K562 (cell line): ENCODE results near the gene CDC45. TPM values are rescaled to one million over a fixed set of nuclear protein-coding genes. Genes with fewer than 3 reads are reported as not detected.

Experiments
- ARHGAP35 ChIP-seq: fragments of 450-650 bp; IDR thresholded peaks from 2 replicates; pipeline ENCODE4 v1.6.1; 2018; ENCODE audit not compliant: partially characterized antibody
- BMI1 ChIP-seq: fragments of 150-350 bp; IDR thresholded peaks from 2 replicates; pipeline ENCODE4 v1.6.1; 2014; ENCODE audit warnings: low read length
- NR2C2 ChIP-seq, 2 experiments: fragments of 200-800 bp in 1 of 2; sonication (Bioruptor generic) in 1 of 2; sonication (generic) in 1 of 2; formaldehyde crosslinking in 1 of 2; IDR thresholded peaks; 2 replicates each; pipeline versions ENCODE4 v1.6.1 to v1.8.0; 2016 to 2022; ENCODE audit warnings: mild to moderate bottlenecking in 1 of 2, missing compliant biosample characterization in 1 of 2, missing genetic modification characterization in 1 of 2, missing genetic modification reagents in 1 of 2
- PHTF2 ChIP-seq: fragments of 250-450 bp; sonication (Bioruptor Pico); IDR thresholded peaks from 2 replicates; pipeline ENCODE4 v1.5.0; 2021; ENCODE audit warnings: mild to moderate bottlenecking
- ZNF431 ChIP-seq: sonication (generic); formaldehyde crosslinking; IDR thresholded peaks from 2 replicates; pipeline ENCODE4 v1.8.0; 2022; ENCODE audit warnings: mild to moderate bottlenecking, missing genetic modification reagents
- ZNF696 ChIP-seq: fragments of 250-450 bp; sonication (Bioruptor Pico); conservative IDR thresholded peaks from 2 replicates; pipeline ENCODE4 v1.4.0; 2020; ENCODE audit warnings: mild to moderate bottlenecking, moderate library complexity
- polyA plus RNA-seq, 8 experiments: library from polyadenylated mRNA; depleted of rRNA in 4 of 8; stranded (reverse) in 5 of 8; unstranded in 3 of 8; fragments of >200 nt; fragmentation: Nextera tagmentation in 2 of 8; fragmentation: Illumina TruSeq in 1 of 8; extraction: Ambion mirVana in 2 of 8; extraction: Trizol in 1 of 8; gene quantifications; 2 replicates each; pipeline versions ENCODE4 v1.2.1 to v1.2.3, GENCODE V29; 2011 to 2014; ENCODE audit warnings: inconsistent platforms in 1 of 8, missing spikeins in 1 of 8
- total RNA-seq, 7 experiments: library from RNA; depleted of rRNA in 6 of 7; stranded (reverse); fragments of >200 nt in 6 of 7; fragmentation: Illumina TruSeq in 2 of 7; extraction: Trizol in 2 of 7; gene quantifications; 2 replicates each; pipeline versions ENCODE4 v1.2.1 to v1.2.3, GENCODE V29; 2011 to 2021; ENCODE audit warnings: low replicate concordance in 1 of 7
- TF ChIP-seq, protein P1 (sequence below), 2 experiments: fragments of 450-650 bp in 1 of 2; sonication (generic) in 1 of 2; formaldehyde crosslinking in 1 of 2; IDR thresholded peaks; 2 replicates each; pipeline versions ENCODE4 v1.7.1 to v1.9.0; 2016 to 2022; ENCODE audit warnings: inconsistent platforms in 1 of 2, mild to moderate bottlenecking in 1 of 2, missing genetic modification reagents in 1 of 2
- TF ChIP-seq, protein P2 (sequence below): sonication (generic); formaldehyde crosslinking; IDR thresholded peaks from 2 replicates; pipeline ENCODE4 v1.8.0; 2022; ENCODE audit warnings: mild to moderate bottlenecking, missing genetic modification reagents
- TF ChIP-seq, protein P3 (sequence below): sonication (generic); formaldehyde crosslinking; IDR thresholded peaks from 2 replicates; pipeline ENCODE4 v1.8.0; 2022; ENCODE audit warnings: mild to moderate bottlenecking, missing genetic modification reagents
- TF ChIP-seq, protein P4 (sequence below): IDR thresholded peaks from 2 replicates; pipeline ENCODE4 v1.6.1; 2016; ENCODE audit warnings: missing genetic modification characterization, missing compliant biosample characterization
- TF ChIP-seq, protein P5 (sequence below): sonication (generic); formaldehyde crosslinking; IDR thresholded peaks from 2 replicates; pipeline ENCODE4 v1.8.1; 2022; ENCODE audit warnings: missing genetic modification reagents

Gene CDC45
- total and polyA plus RNA-seq, 9 of the 15 experiments (the other 6 are each of a cell fraction or from before 2014, with no cell fraction given): 251 to 580 (median 410) TPM

DNA sequence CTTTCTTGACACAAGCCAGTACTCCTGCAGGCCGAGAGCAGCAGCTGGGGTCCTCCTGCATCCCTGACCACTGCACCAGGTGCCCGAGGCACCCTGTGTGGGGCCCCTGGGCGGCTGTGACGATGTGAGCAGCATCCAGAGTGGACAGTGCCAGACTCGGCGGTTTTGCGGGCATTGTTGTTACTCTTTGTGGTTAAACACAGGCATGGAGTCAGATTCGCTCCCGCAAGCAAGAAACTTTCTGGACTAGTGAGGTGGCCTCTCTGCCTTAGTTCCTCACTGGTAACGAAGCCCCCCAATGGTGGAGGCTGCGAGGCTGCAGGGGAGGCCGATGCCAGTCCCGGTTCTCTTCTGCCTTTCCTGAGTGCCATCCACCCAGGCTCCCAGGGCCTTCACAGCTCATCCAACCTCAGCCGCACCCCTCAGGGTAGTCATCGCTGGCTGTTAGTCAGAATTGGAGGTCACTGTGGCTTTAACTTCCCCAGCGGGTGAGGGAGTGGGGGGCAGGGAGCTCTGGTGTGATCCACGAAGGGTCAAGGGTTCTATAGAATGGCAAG is 48.2 kb downstream of the CDC45 start (continued):
- no peak for TF ChIP-seq ZNF696 (CRISPR knock-in tag)
- 0 out of 2 replicates have a peak, but pooled peaks have one; percentile 16 for TF ChIP-seq NR2C2 (CRISPR knock-in tag; IDR thresholded peaks at IDR 0.05)
- no peak for TF ChIP-seq NR2C2 (tag; IDR thresholded peaks at IDR 0.05)
- TF ChIP-seq, protein P1, sequence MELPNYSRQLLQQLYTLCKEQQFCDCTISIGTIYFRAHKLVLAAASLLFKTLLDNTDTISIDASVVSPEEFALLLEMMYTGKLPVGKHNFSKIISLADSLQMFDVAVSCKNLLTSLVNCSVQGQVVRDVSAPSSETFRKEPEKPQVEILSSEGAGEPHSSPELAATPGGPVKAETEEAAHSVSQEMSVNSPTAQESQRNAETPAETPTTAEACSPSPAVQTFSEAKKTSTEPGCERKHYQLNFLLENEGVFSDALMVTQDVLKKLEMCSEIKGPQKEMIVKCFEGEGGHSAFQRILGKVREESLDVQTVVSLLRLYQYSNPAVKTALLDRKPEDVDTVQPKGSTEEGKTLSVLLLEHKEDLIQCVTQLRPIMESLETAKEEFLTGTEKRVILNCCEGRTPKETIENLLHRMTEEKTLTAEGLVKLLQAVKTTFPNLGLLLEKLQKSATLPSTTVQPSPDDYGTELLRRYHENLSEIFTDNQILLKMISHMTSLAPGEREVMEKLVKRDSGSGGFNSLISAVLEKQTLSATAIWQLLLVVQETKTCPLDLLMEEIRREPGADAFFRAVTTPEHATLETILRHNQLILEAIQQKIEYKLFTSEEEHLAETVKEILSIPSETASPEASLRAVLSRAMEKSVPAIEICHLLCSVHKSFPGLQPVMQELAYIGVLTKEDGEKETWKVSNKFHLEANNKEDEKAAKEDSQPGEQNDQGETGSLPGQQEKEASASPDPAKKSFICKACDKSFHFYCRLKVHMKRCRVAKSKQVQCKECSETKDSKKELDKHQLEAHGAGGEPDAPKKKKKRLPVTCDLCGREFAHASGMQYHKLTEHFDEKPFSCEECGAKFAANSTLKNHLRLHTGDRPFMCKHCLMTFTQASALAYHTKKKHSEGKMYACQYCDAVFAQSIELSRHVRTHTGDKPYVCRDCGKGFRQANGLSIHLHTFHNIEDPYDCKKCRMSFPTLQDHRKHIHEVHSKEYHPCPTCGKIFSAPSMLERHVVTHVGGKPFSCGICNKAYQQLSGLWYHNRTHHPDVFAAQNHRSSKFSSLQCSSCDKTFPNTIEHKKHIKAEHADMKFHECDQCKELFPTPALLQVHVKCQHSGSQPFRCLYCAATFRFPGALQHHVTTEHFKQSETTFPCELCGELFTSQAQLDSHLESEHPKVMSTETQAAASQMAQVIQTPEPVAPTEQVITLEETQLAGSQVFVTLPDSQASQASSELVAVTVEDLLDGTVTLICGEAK (IDR thresholded peaks at IDR 0.05): no peak
- TF ChIP-seq, protein P1 (CRISPR knock-in tag; IDR thresholded peaks at IDR 0.05): peak; percentile 45; the same call in 1 of the 2 replicates
- no peak for TF ChIP-seq BMI1
- TF ChIP-seq ZNF431 (CRISPR knock-in tag): no peak
- TF ChIP-seq, protein P2, sequence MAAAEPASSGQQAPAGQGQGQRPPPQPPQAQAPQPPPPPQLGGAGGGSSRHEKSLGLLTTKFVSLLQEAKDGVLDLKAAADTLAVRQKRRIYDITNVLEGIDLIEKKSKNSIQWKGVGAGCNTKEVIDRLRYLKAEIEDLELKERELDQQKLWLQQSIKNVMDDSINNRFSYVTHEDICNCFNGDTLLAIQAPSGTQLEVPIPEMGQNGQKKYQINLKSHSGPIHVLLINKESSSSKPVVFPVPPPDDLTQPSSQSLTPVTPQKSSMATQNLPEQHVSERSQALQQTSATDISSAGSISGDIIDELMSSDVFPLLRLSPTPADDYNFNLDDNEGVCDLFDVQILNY: peak; percentile 69; the same call in 1 of the 2 replicates
- TF ChIP-seq, protein P3, sequence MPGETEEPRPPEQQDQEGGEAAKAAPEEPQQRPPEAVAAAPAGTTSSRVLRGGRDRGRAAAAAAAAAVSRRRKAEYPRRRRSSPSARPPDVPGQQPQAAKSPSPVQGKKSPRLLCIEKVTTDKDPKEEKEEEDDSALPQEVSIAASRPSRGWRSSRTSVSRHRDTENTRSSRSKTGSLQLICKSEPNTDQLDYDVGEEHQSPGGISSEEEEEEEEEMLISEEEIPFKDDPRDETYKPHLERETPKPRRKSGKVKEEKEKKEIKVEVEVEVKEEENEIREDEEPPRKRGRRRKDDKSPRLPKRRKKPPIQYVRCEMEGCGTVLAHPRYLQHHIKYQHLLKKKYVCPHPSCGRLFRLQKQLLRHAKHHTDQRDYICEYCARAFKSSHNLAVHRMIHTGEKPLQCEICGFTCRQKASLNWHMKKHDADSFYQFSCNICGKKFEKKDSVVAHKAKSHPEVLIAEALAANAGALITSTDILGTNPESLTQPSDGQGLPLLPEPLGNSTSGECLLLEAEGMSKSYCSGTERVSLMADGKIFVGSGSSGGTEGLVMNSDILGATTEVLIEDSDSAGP (CRISPR knock-in tag): peak; percentile 72; the same call in 1 of the 2 replicates
- TF ChIP-seq ARHGAP35: no peak
- TF ChIP-seq, protein P4, sequence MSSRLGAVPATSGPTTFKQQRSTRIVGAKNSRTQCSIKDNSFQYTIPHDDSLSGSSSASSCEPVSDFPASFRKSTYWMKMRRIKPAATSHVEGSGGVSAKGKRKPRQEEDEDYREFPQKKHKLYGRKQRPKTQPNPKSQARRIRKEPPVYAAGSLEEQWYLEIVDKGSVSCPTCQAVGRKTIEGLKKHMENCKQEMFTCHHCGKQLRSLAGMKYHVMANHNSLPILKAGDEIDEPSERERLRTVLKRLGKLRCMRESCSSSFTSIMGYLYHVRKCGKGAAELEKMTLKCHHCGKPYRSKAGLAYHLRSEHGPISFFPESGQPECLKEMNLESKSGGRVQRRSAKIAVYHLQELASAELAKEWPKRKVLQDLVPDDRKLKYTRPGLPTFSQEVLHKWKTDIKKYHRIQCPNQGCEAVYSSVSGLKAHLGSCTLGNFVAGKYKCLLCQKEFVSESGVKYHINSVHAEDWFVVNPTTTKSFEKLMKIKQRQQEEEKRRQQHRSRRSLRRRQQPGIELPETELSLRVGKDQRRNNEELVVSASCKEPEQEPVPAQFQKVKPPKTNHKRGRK (tag): no peak
- TF ChIP-seq, protein P5, sequence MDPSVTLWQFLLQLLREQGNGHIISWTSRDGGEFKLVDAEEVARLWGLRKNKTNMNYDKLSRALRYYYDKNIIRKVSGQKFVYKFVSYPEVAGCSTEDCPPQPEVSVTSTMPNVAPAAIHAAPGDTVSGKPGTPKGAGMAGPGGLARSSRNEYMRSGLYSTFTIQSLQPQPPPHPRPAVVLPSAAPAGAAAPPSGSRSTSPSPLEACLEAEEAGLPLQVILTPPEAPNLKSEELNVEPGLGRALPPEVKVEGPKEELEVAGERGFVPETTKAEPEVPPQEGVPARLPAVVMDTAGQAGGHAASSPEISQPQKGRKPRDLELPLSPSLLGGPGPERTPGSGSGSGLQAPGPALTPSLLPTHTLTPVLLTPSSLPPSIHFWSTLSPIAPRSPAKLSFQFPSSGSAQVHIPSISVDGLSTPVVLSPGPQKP: no peak
- peak; percentile 44; the same call in 1 of the 2 replicates for TF ChIP-seq PHTF2
